ENCODE measurements around the gene MMAB. TPM values are rescaled to one million over a fixed set of nuclear protein-coding genes. Genes with fewer than 3 reads are reported as not detected.

MMAB gene
- total and polyA plus RNA-seq, 2 donors = 28.7 to 30.7 TPM

DNA sequence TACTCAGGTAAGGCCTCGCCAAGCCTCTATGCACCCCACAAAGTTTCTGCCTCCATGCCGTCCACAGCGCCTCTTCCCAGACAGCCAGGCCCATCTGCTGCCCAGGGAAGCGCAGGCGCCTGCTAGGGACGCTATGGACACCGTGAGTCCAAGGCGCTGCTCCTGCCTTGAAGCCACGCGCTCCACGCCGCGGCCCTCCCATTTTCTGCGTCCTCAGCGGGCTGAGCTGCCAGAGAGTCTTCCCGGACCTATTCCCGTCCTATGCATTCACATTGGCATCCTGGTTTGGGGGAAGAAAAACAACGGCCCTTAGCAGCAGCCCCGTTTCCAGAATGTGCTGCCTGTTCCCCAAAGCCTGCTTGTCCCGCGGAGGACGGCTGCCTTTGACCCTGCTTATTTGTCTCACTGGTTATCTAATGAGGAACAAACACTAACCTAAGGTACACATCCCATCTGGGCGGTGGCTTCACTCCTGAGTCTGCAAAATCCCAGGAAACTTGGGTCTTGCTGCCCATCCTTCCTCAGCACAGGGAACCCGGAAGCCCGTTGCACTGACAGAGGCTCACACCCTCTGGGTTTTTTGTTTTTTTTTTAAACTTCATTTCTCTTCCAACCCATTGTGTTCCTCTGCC lies 38.0 kb downstream of the MMAB start:
- no peak for DNase-seq (ENCODE audit: low read depth in 6 of 9, low spot score in 9 of 9)
- H3K36me3 ChIP-seq (ENCODE audit: control insufficient read depth in 2 of 2, insufficient read depth in 2 of 2, low read length in 1 of 2) = peaks cover 9 to 37% of the 10 kb centered on the region in 2 donors
- H3K27ac ChIP-seq (ENCODE audit: low read depth in 1 of 2, low read length in 1 of 2) = no peak overlapping the region
- 98% methylated on average over 25 of the region's 25 CpGs for WGBS
- H3K4me1 ChIP-seq (ENCODE audit: control insufficient read depth in 2 of 2, insufficient read depth in 2 of 2, low read length in 2 of 2) = no peaks in the 10 kb centered on the region
- H3K4me3 ChIP-seq (ENCODE audit: low read length in 2 of 2) = no peak overlapping the region
- no peaks in the 10 kb centered on the region for H3K9me3 ChIP-seq (ENCODE audit: control insufficient read depth in 2 of 2, insufficient read depth in 1 of 2, low read length in 1 of 2)
- H3K27me3 ChIP-seq (ENCODE audit: control insufficient read depth in 2 of 2, insufficient read depth in 1 of 2, low read length in 1 of 2) = no peaks in the 10 kb centered on the region

GRCh38 chr12:109534456-109534855 lies 38.8 kb downstream of the MMAB start:
- no peaks in the 10 kb centered on the region for H3K27me3 ChIP-seq (ENCODE audit: control insufficient read depth in 2 of 2, insufficient read depth in 1 of 2, low read length in 1 of 2)
- peaks cover 12 to 44% of the 10 kb centered on the region in 2 donors for H3K36me3 ChIP-seq (ENCODE audit: control insufficient read depth in 2 of 2, insufficient read depth in 2 of 2, low read length in 1 of 2)
- H3K4me1 ChIP-seq (ENCODE audit: control insufficient read depth in 2 of 2, insufficient read depth in 2 of 2, low read length in 2 of 2) = no peaks in the 10 kb centered on the region
- no peaks in the 10 kb centered on the region for H3K9me3 ChIP-seq (ENCODE audit: control insufficient read depth in 2 of 2, insufficient read depth in 1 of 2, low read length in 1 of 2)
- no peak overlapping the region for H3K4me3 ChIP-seq (ENCODE audit: low read length in 2 of 2)
- no peak for DNase-seq (ENCODE audit: low read depth in 6 of 9, low spot score in 9 of 9)
- H3K27ac ChIP-seq (ENCODE audit: low read depth in 1 of 2, low read length in 1 of 2) = no peak overlapping the region
- WGBS = 98% methylated on average over 15 of the region's 15 CpGs

GRCh38 chr12:109533487-109533740 lies 39.9 kb downstream of the MMAB start:
- Histone ChIP-seq H3K36me3 (ENCODE audit: control insufficient read depth in 2 of 2, insufficient read depth in 2 of 2, low read length in 1 of 2) (peaks cover 12 to 46% of the 10 kb centered on the region in 2 donors), H3K27me3 (ENCODE audit: control insufficient read depth in 2 of 2, insufficient read depth in 1 of 2, low read length in 1 of 2) (no peaks in the 10 kb centered on the region), H3K27ac (ENCODE audit: low read depth in 1 of 2, low read length in 1 of 2) (no peak overlapping the region), H3K9me3 (ENCODE audit: control insufficient read depth in 2 of 2, insufficient read depth in 1 of 2, low read length in 1 of 2) (no peaks in the 10 kb centered on the region), H3K4me1 (ENCODE audit: control insufficient read depth in 2 of 2, insufficient read depth in 2 of 2, low read length in 2 of 2) (no peaks in the 10 kb centered on the region), H3K4me3 (ENCODE audit: low read length in 2 of 2) (no peak overlapping the region)
- DNase-seq (ENCODE audit: low read depth in 6 of 9, low spot score in 9 of 9) = no peak
- WGBS = 97% methylated on average over 8 of the region's 8 CpGs

- Histone ChIP-seq H3K27ac (ENCODE audit: low read depth in 1 of 2, low read length in 1 of 2) (no peak overlapping the region), H3K27me3 (ENCODE audit: control insufficient read depth in 2 of 2, insufficient read depth in 1 of 2, low read length in 1 of 2) (no peaks in the 10 kb centered on the region), H3K4me3 (ENCODE audit: low read length in 2 of 2) (no peak overlapping the region), H3K4me1 (ENCODE audit: control insufficient read depth in 2 of 2, insufficient read depth in 2 of 2, low read length in 2 of 2) (no peaks in the 10 kb centered on the region), H3K36me3 (ENCODE audit: control insufficient read depth in 2 of 2, insufficient read depth in 2 of 2, low read length in 1 of 2) (peaks cover 12 to 48% of the 10 kb centered on the region in 2 donors), H3K9me3 (ENCODE audit: control insufficient read depth in 2 of 2, insufficient read depth in 1 of 2, low read length in 1 of 2) (no peaks in the 10 kb centered on the region)
- no peak for DNase-seq (ENCODE audit: low read depth in 6 of 9, low spot score in 9 of 9)
- 94% methylated on average over 24 of the region's 24 CpGs for WGBS
Observed at GRCh38 chr12:109532721-109533486, 40.4 kb downstream of the MMAB start.

- 98% methylated on average over 2 of the region's 2 CpGs for WGBS
- Histone ChIP-seq H3K36me3 (ENCODE audit: control insufficient read depth in 2 of 2, insufficient read depth in 2 of 2, low read length in 1 of 2) (peaks cover 19 to 59% of the 10 kb centered on the region in 2 donors), H3K9me3 (ENCODE audit: control insufficient read depth in 2 of 2, insufficient read depth in 1 of 2, low read length in 1 of 2) (no peaks in the 10 kb centered on the region), H3K4me3 (ENCODE audit: low read length in 2 of 2) (no peak overlapping the region), H3K4me1 (ENCODE audit: control insufficient read depth in 2 of 2, insufficient read depth in 2 of 2, low read length in 2 of 2) (no peaks in the 10 kb centered on the region), H3K27ac (ENCODE audit: low read depth in 1 of 2, low read length in 1 of 2) (no peak overlapping the region), H3K27me3 (ENCODE audit: control insufficient read depth in 2 of 2, insufficient read depth in 1 of 2, low read length in 1 of 2) (no peaks in the 10 kb centered on the region)
- no peak for DNase-seq (ENCODE audit: low read depth in 6 of 9, low spot score in 9 of 9)
Observed at GRCh38 chr12:109531411-109531810, 41.9 kb downstream of the MMAB start.

- 96% methylated on average over 19 of the region's 19 CpGs for WGBS
- peaks cover 28 to 54% of the 10 kb centered on the region in 2 donors for H3K36me3 ChIP-seq (ENCODE audit: control insufficient read depth in 2 of 2, insufficient read depth in 2 of 2, low read length in 1 of 2)
- no peak for DNase-seq (ENCODE audit: low read depth in 6 of 9, low spot score in 9 of 9)
Observed at GRCh38 chr12:109529691-109530640, 43.3 kb downstream of the MMAB start.

DNA sequence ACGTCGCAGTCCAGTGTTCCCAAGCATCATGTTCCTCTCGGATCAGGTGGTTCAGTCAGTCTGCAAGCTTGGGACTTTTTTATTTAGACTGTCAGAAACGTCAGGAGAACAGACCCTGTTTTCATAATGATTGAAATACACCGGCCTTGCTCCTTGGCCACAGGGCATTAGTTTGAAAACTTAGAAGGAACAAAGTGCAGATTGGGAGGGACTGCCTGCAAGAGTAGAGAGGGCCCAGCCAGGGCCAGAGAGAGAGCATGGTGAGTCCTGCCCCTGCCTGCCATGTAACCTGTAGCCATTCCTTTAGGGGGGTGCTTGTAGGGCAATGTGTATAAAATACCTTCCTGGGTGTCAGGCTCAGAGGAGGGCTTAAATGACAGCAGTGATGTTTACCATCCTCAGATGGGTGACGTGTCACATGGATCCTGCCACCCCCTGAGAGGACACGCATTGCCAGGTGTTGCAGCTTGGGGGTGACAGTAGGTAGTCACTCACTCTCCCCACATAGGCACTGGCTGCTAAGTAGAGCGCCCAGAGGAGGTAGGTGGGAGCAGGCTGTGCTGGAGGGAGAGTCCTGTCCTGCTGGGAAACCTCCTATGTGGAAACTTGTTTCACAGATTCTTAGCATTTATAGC lies 45.7 kb downstream of the MMAB start:
- H3K36me3 ChIP-seq (ENCODE audit: control insufficient read depth in 2 of 2, insufficient read depth in 2 of 2, low read length in 1 of 2) = peaks cover 41 to 55% of the 10 kb centered on the region in 2 donors
- H3K4me3 ChIP-seq (ENCODE audit: low read length in 2 of 2) = no peak overlapping the region
- 88% methylated on average over 8 of the region's 8 CpGs for WGBS
- DNase-seq (ENCODE audit: low read depth in 6 of 9, low spot score in 9 of 9) = no peak
- no peaks in the 10 kb centered on the region for H3K27me3 ChIP-seq (ENCODE audit: control insufficient read depth in 2 of 2, insufficient read depth in 1 of 2, low read length in 1 of 2)
- H3K27ac ChIP-seq (ENCODE audit: low read depth in 1 of 2, low read length in 1 of 2) = no peak overlapping the region
- H3K9me3 ChIP-seq (ENCODE audit: control insufficient read depth in 2 of 2, insufficient read depth in 1 of 2, low read length in 1 of 2) = no peaks in the 10 kb centered on the region
- H3K4me1 ChIP-seq (ENCODE audit: control insufficient read depth in 2 of 2, insufficient read depth in 2 of 2, low read length in 2 of 2) = no peaks in the 10 kb centered on the region

More at GRCh38 chr12:109529691-109530640, 43.3 kb downstream of the MMAB start:
- no peaks in the 10 kb centered on the region for H3K4me1 ChIP-seq (ENCODE audit: control insufficient read depth in 2 of 2, insufficient read depth in 2 of 2, low read length in 2 of 2)
- no peak overlapping the region for H3K4me3 ChIP-seq (ENCODE audit: low read length in 2 of 2)
- H3K27ac ChIP-seq (ENCODE audit: low read depth in 1 of 2, low read length in 1 of 2) = no peak overlapping the region
- no peaks in the 10 kb centered on the region for H3K9me3 ChIP-seq (ENCODE audit: control insufficient read depth in 2 of 2, insufficient read depth in 1 of 2, low read length in 1 of 2)
- H3K27me3 ChIP-seq (ENCODE audit: control insufficient read depth in 2 of 2, insufficient read depth in 1 of 2, low read length in 1 of 2) = no peaks in the 10 kb centered on the region

DNA sequence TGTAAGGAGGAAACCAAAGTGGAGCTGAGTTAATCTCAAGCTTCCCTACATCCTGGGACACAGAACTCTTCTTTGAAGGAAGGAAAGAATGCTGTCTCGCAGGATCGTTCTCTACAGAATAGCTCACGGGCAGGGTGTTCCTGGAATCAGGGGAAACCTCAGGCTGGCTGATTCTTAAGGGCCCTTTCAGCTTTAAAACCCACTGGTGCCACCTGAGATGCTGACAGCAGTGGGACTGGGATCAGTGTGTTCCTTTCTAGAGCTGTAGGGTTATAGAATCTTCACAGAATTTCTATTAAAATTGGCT lies 48.1 kb downstream of the MMAB start:
- Histone ChIP-seq H3K4me1 (ENCODE audit: control insufficient read depth in 2 of 2, insufficient read depth in 2 of 2, low read length in 2 of 2) (no peaks in the 10 kb centered on the region), H3K36me3 (ENCODE audit: control insufficient read depth in 2 of 2, insufficient read depth in 2 of 2, low read length in 1 of 2) (peaks cover 54 to 69% of the 10 kb centered on the region in 2 donors), H3K27me3 (ENCODE audit: control insufficient read depth in 2 of 2, insufficient read depth in 1 of 2, low read length in 1 of 2) (no peaks in the 10 kb centered on the region), H3K9me3 (ENCODE audit: control insufficient read depth in 2 of 2, insufficient read depth in 1 of 2, low read length in 1 of 2) (no peaks in the 10 kb centered on the region), H3K4me3 (ENCODE audit: low read length in 2 of 2) (no peak overlapping the region), H3K27ac (ENCODE audit: low read depth in 1 of 2, low read length in 1 of 2) (no peak overlapping the region)
- WGBS = 98% methylated on average over 3 of the region's 3 CpGs
- DNase-seq (ENCODE audit: low read depth in 6 of 9, low spot score in 9 of 9) = no peak

Data from thymus (tissue), 11 donors.